T-helper 1 cell (primary cell): Measurements from ENCODE around the gene ZNF862.
A peak's percentile ranks its signal among the peaks of the same experiment; 100 is the strongest.

Experiments
- DNase-seq, 5 donors: peaks; one replicate each; pipeline ENCODE4 v3.0.0-alpha.2; 2012 to 2020

The ZNF862 gene

DNA sequence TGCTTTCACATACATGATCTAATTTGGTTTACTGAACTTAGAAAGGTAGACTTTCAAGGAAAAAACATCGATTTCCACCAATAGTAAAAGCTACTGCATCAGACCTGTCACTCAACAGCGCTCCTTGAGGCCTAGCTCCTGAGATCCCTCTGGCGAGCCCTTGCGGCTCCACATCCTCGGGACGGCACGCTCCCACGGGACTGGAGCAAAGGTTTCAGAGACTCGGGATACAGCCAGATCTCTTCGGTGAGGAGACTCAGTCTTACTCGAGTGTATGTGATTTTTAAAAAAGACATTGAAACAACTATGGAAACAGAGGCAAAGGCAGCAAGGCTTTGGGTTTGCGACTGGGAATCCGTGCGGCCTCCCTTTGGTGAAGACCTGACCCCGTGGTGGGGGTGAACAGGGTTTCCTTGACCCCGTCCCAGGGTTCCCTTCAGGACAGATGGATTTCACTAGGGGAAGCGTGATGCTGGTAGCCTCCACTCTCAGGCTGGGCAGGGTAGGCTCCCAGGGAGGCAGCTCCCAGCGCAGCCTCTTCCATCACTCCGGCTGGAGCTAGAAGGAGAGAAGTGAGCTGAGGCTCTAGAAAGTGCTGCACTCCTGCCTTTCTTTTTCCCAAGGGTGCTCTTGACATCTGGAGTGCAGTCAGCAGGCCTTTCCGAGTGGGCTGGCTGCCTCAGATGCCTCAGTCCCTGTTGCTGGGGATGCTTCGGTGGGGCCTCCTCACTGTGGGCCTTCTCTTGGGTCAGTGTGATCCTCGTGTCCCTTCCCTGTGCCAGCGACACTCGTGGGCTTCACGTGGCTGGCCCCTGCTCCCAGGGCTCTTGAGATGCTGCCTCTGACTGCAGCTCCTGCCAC lies 29.8 kb downstream of the ZNF862 start:
- no peak for DNase-seq

DNA sequence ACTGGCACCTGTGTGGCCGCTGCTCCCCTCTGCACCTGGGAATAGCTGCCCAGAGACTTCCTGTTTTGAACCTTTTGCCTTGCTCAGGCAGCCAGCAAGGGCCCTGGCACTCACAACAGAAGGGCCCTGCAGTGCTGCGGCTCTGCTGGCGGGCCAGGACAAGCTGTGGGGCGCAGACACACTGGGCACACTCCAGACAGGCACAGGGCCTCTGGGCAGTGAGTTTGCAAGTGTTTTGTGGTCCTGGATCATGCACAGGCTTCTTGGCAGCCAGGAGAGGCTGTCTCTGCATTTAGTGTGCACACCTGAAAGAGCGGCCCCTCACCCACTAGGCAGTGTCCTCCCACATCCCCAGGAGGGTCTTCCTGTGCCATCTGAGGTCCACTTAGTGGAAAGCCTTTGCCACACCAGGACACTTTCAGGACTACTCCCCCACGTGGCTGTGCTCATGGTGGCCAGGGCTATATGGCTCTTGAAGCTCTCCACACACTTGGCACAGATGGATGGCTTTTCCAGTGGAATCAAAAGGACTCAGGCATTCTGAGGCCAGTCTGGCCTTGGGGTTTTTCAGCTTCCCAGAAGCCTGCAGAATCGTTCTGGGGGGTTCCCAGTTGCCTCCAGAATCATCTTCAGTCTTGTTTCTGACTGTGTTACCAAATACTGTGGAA lies 30.6 kb downstream of the ZNF862 start:
- DNase-seq, result no peak

- DNase-seq, result no peak
Measured at GRCh38 chr7:149869291-149869650, 31.1 kb downstream of the ZNF862 start.

GRCh38 chr7:149869867-149870266 lies 31.7 kb downstream of the ZNF862 start:
- peak in 3 of 5 donors; percentile 28 to 77 (median 40) for DNase-seq

DNA sequence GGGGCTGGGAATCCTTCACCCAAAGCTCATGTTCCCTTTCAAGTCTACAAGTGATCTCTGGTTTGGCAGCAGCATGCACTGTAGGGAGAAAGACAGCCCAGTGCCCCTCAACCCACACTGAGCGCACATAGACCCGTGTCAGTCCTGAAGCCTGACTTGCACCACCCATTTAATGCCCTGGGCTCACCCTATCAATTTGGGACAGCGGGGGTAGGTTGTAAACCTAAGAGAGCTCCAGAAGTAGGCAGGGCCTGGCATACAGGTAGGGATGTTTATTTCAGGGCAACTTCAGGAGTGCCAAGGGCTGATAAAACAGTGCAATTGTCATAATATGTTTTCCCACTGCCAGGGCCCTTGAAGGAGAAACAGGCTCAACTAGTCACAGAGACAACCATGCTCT lies 32.1 kb downstream of the ZNF862 start:
- no peak for DNase-seq

- DNase-seq, result peak in 1 of 5 donors; percentile 27
Measured at GRCh38 chr7:149870701-149871483, 32.7 kb downstream of the ZNF862 start.

DNA sequence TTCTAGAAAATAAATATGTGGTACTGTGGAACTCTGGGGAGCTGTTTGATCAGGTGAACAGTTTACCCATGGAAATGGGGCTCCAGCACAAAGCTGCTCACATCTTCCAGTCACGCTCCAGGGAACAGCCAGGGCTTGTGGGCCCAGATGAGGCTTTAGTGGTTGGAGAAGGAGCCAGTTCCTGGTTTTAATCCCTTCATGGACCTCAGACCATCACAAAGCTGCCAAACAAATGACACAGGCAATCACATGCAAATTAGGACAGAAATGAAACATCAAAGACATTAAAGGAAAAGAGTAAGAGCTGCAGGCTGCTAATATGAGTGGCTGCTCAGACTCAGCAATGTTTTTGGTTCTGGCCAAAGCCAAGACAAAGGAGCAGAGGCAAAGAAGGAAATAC lies 33.4 kb downstream of the ZNF862 start:
- no peak for DNase-seq

GRCh38 chr7:149872419-149873073 lies 34.4 kb downstream of the ZNF862 start:
- DNase-seq, result no peak

DNA sequence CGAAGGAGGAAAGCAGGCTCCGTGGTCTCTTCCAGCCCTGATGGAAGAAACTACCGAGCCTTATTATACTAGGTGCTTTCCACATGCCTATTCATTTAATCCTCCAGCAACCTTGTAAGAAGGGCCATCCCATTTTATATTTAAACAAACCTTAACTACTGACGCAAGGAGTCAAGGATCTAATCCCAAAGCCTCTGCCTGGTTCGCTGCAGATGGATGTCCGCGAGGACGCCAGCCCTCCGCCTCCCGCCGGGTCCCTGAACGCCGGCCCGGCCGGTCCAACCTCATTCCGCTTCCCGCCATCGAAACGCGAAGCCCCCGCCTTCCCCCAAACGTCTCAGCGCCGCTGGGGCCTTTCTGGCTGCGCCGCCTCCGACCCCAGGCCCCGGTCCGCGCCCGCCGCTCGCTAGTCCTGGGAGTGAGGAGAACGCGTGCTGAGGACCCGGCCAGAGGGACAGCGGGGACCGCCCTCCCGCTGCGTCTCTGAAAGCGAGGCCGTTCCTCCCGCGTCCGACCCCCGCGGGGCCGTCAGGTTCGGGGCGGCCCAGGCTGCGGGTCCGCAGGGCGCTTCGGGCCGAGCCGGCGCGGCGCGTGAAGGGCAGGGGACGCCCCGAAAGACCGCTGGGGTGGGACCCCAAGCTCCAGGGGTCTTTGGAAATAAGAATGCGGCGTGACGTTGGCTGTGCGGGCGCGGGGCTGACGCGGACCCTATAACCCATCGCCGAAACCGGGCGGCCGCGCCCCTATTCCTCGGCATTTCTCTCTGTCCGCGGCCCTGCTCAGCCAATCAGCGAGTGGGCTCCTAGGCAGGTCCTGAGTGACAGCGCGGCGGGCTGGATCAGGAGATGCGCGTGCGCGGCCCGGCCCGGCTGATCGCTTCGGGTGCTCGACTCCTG lies 35.1 kb downstream of the ZNF862 start, which contains the start of gene ATP6V0E2:
TSS of gene ATP6V0E2 (plus strand) at position 896 of the 896 bp plus-strand sequence. CDS start 97 bp downstream, outside the sequence.
- DNase-seq, result peak; percentile 87 to 96 (median 89)

- no peak for DNase-seq
Measured at GRCh38 chr7:149873970-149874643, 35.9 kb downstream of the ZNF862 start.

- no peak for DNase-seq
Measured at GRCh38 chr7:149874644-149875028, 36.5 kb downstream of the ZNF862 start.

GRCh38 chr7:149875396-149875795 lies 37.2 kb downstream of the ZNF862 start:
- no peak for DNase-seq

GRCh38 chr7:149877890-149878522 lies 39.8 kb downstream of the ZNF862 start:
- no peak for DNase-seq

GRCh38 chr7:149878523-149878921 lies 40.3 kb downstream of the ZNF862 start:
- no peak for DNase-seq

DNA sequence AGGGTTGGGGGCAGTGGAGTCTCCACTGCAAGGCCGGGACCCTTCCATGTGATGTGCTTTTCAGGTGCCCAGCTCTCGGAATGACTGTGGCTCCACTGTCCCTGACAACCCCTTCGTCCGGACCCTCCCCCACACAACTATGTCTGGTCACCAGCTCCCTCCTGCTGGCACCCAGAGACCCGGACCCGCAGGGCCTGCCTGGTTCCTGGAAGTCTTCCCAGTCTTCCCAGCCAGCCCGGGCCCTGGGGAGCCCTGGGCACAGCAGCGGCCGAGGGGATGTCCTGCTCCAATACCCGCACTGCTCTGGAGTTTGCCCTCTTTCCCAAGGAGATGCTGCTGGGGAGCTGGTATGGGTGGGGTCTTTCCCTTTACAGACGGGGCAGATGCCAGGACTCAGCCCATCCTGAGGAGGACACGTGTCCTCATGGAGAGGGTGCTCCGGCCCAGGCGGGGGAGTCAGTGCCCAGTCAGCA lies 41.1 kb downstream of the ZNF862 start:
- no peak for DNase-seq

DNA sequence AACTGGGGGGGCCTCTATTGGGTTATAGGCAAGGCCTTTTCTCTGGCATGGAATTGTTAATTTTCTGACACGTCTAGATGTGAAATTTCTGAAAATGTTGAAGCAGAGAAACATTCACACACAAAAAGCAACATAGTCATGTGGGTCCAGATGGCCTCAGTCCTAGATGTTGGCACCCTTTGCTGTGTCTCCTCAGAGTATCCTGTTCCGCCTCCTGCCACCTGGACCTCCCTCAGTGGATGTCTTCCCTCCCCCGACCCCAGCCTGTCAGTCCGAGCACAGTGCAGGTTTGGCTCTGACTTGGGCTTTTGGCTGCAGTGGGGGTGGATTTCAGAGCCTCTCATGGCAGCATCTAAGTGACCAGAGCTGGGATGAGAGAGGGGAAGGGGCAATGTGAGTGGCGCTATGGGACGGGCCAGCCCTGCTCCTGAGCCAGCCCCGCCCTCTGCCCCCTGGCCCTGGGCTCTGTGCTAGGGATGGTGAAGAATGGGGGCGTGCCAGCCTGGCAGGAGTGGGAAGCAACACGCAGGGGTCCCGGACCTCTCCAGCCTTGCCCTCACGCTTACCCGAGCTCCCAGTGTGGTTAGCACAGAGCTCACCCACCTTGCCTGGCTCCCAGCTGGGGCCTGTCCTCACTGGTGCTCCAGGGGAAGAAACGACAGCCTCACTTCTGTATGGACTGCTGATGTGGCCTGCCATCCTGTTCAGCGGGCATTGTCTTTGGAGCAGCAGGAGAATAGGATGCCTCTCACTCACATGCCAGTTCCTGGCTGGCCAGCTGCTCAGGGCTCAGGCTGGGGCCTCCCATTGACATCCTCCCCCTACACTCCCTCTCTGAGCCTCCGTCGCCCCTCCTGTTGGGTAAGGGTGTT lies 41.8 kb downstream of the ZNF862 start:
- DNase-seq, result no peak

- DNase-seq, result no peak
Measured at GRCh38 chr7:149880638-149881311, 42.6 kb downstream of the ZNF862 start.

GRCh38 chr7:149881328-149882247 lies 43.4 kb downstream of the ZNF862 start:
- no peak for DNase-seq
